Esophagus muscularis mucosa (tissue), 4 donors: ENCODE measurements around the gene ART3. TPM values are rescaled to one million over a fixed set of nuclear protein-coding genes. Genes with fewer than 3 reads are reported as not detected.

Source experiments
- DNase-seq: peaks from one replicate; pipeline ENCODE4 v3.0.0-alpha.2; 2017; ENCODE audit errors: extremely low spot score
- H3K27ac ChIP-seq, 4 donors: fragments of 200-600 bp; sonication (generic); replicated peaks in 1 of 4; 1 replicate in 3 of 4; 2 replicates in 1 of 4; pipeline ENCODE4 v1.5.1; 2016 to 2019; ENCODE audit warnings: mild to moderate bottlenecking in 1 of 4
- H3K27me3 ChIP-seq, 4 donors: fragments of 200-600 bp; sonication (generic); one replicate each; pipeline versions ENCODE4 v1.5.1 to v1.6.0; 2016 to 2019
- H3K36me3 ChIP-seq, 4 donors: fragments of 200-600 bp; sonication (generic); one replicate each; pipeline ENCODE4 v1.5.1; 2016 to 2019
- H3K4me1 ChIP-seq, 4 donors: fragments of 200-600 bp; sonication (generic); one replicate each; pipeline ENCODE4 v1.5.1; 2016 to 2019
- H3K4me3 ChIP-seq, 4 donors: fragments of 200-600 bp; sonication (generic); 1 replicate in 2 of 4; 2 replicates in 2 of 4; pipeline ENCODE4 v1.5.1; 2016 to 2019; ENCODE audit warnings: mild to moderate bottlenecking in 4 of 4, moderate library complexity in 1 of 4
- H3K9me3 ChIP-seq, 4 donors: fragments of 200-600 bp; sonication (generic); 1 replicate in 3 of 4; 2 replicates in 1 of 4; pipeline ENCODE4 v1.5.1; 2016 to 2019
- CTCF ChIP-seq, 3 experiments: fragments of 200-600 bp in 2 of 3; fragments of 450-650 bp in 1 of 3; sonication (generic) in 2 of 3; IDR thresholded peaks; one replicate each; pipeline ENCODE4 v1.5.1; 2017 to 2019; ENCODE audit warnings: antibody characterized with exemption in 3 of 3, mild to moderate bottlenecking in 2 of 3, moderate library complexity in 1 of 3
- EP300 ChIP-seq: sonication (generic); formaldehyde crosslinking; IDR thresholded peaks from one replicate; pipeline ENCODE4 v1.6.1; 2017; ENCODE audit warnings: antibody characterized with exemption
- POLR2A ChIP-seq: fragments of 450-650 bp; IDR thresholded peaks from one replicate; pipeline ENCODE4 v1.6.1; 2017; ENCODE audit warnings: antibody characterized with exemption, moderate library complexity, mild to moderate bottlenecking, low read depth
- POLR2AphosphoS5 ChIP-seq, 2 donors: sonication (generic); formaldehyde crosslinking; IDR thresholded peaks; one replicate each; pipeline ENCODE4 v1.6.1; 2017; ENCODE audit warnings: antibody characterized with exemption in 2 of 2
- WGBS: methylation state at CpG from one replicate; pipeline ENCODE4 v1.1.5; 2018; 5-methylcytosine and 5-hydroxymethylcytosine counted together
- intact Hi-C: fragments of 100-400 bp; cut with DNase I; formaldehyde crosslinking; loops from one replicate; pipeline ENCODE4 v1.15.1; 2023
- total RNA-seq, 4 donors: library from RNA; depleted of rRNA; stranded (reverse); fragments of >200 nt; gene quantifications; one replicate each; pipeline versions ENCODE4 v1.1.0 to v1.2.1, GENCODE V29; 2016

The ART3 gene
- total RNA-seq, 4 donors from 2014 or later: 5.8 to 17.8 (median 8.9) TPM

GRCh38 chr4:76060506-76060905, 14.0 kb upstream of the ART3 start:
- Histone ChIP-seq H3K27ac (no peak overlapping the region), H3K36me3 (no peaks in the 10 kb centered on the region), H3K9me3 (no peaks in the 10 kb centered on the region), H3K27me3 (peaks cover 0 to 4% (median 0%) of the 10 kb centered on the region in 4 donors), H3K4me3 (no peak overlapping the region), H3K4me1 (no peaks in the 10 kb centered on the region)
- TF ChIP-seq POLR2A: no peak
- no peak for TF ChIP-seq POLR2AphosphoS5 (IDR thresholded peaks at IDR 0.05)
- no peak for TF ChIP-seq CTCF (IDR thresholded peaks at IDR 0.05)
- no peak for TF ChIP-seq EP300
- intact Hi-C loops: no loop called here
- DNase-seq: no peak

GRCh38 chr4:76061421-76061820, 13.1 kb upstream of the ART3 start:
- H3K4me3 ChIP-seq: no peak overlapping the region
- no peak for TF ChIP-seq POLR2AphosphoS5 (IDR thresholded peaks at IDR 0.05)
- no peak for TF ChIP-seq POLR2A
- intact Hi-C loops: no loop called here

GRCh38 chr4:76061982-76062381, 12.5 kb upstream of the ART3 start:
- TF ChIP-seq CTCF (IDR thresholded peaks at IDR 0.05) (no peak), EP300 (no peak), POLR2A (no peak)
- intact Hi-C loops: no loop called here

More at GRCh38 chr4:76061421-76061820, 13.1 kb upstream of the ART3 start:
- H3K27me3 ChIP-seq: no peaks in the 10 kb centered on the region
- no peaks in the 10 kb centered on the region for H3K4me1 ChIP-seq
- H3K36me3 ChIP-seq: no peaks in the 10 kb centered on the region
- H3K27ac ChIP-seq: no peak overlapping the region
- no peaks in the 10 kb centered on the region for H3K9me3 ChIP-seq
- DNase-seq: no peak
- 57% methylated on average over 1 of the region's 1 CpG for WGBS

GRCh38 chr4:76066546-76066945, 8.0 kb upstream of the ART3 start:
- H3K4me3 ChIP-seq: no peak overlapping the region
- no peaks in the 10 kb centered on the region for H3K4me1 ChIP-seq
- WGBS: 100% methylated on average over 2 of the region's 3 CpGs
- intact Hi-C loops: no loop called here
- H3K36me3 ChIP-seq: no peaks in the 10 kb centered on the region
- TF ChIP-seq EP300: no peak
- no peak for TF ChIP-seq POLR2A
- no peak for TF ChIP-seq CTCF (IDR thresholded peaks at IDR 0.05)
- no peak for TF ChIP-seq POLR2AphosphoS5 (IDR thresholded peaks at IDR 0.05)
- H3K27ac ChIP-seq: no peak overlapping the region
- DNase-seq: no peak
- no peaks in the 10 kb centered on the region for H3K27me3 ChIP-seq
- no peaks in the 10 kb centered on the region for H3K9me3 ChIP-seq

More at GRCh38 chr4:76061982-76062381, 12.5 kb upstream of the ART3 start:
- WGBS: 71% methylated on average over 1 of the region's 1 CpG
- no peak overlapping the region for H3K4me3 ChIP-seq
- H3K36me3 ChIP-seq: no peaks in the 10 kb centered on the region
- H3K9me3 ChIP-seq: no peaks in the 10 kb centered on the region
- no peak overlapping the region for H3K27ac ChIP-seq
- no peak for DNase-seq
- H3K4me1 ChIP-seq: no peaks in the 10 kb centered on the region
- H3K27me3 ChIP-seq: no peaks in the 10 kb centered on the region

GRCh38 chr4:76067652-76068286, 6.7 kb upstream of the ART3 start:
- Histone ChIP-seq H3K36me3 (no peaks in the 10 kb centered on the region), H3K9me3 (no peaks in the 10 kb centered on the region), H3K4me1 (no peaks in the 10 kb centered on the region), H3K27ac (no peak overlapping the region), H3K4me3 (no peak overlapping the region), H3K27me3 (no peaks in the 10 kb centered on the region)
- DNase-seq: no peak
- WGBS: 0% methylated on average over 2 of the region's 2 CpGs
- TF ChIP-seq POLR2A (no peak), CTCF (IDR thresholded peaks at IDR 0.05) (peak; percentile 82 to 89 (median 83))
- intact Hi-C loops: loop anchor here (1.0 kb wide), 1 partner anchor 72 kb away; no protein-coding TSS in a partner anchor
